ENCODE results near the gene TULP4.
"Not testable (repeated sequence)": the region's sequence is repeated elsewhere in the genome, so short reads cannot be mapped to it uniquely, and the experiment has no call there.

GRCh38 chr6:158300306-158301143, 11.7 kb upstream of the TULP4 start:
- not testable (repeated sequence) for TF ChIP-seq CTCF, POLR2A (IDR thresholded peaks at IDR 0.05)
